ENCODE measurements around the gene GIT1. TPM values are rescaled to one million over a fixed set of nuclear protein-coding genes. Genes with fewer than 3 reads are reported as not detected.
A peak's percentile ranks its signal among the peaks of the same experiment; 100 is the strongest.

The GIT1 gene
- total and polyA plus RNA-seq, 2 of the 13 experiments (the other 11 are each of a cell fraction or from before 2014, with no cell fraction given) = 14.2 to 30.8 TPM

- TF ChIP-seq ZBTB40 (IDR thresholded peaks at IDR 0.05) (no peak), ZBTB40 (CRISPR knock-in tag; IDR thresholded peaks at IDR 0.05) (peak; percentile 24), ZNF841 (CRISPR knock-in tag; IDR thresholded peaks at IDR 0.05; ENCODE audit: borderline replicate concordance) (no peak), ZNF589 (CRISPR knock-in tag; conservative IDR thresholded peaks at IDR 0.05) (no peak; the same call in 1 of the 2 replicates), BHLHE40 (IDR thresholded peaks at IDR 0.05; ENCODE audit: low read length) (no peak), SNRNP70 (IDR thresholded peaks at IDR 0.05; ENCODE audit: low read depth, low read length) (no peak), FUBP1 (CRISPR knock-in tag; IDR thresholded peaks at IDR 0.05; ENCODE audit: borderline replicate concordance) (no peak), ZNF768 (CRISPR knock-in tag; IDR thresholded peaks at IDR 0.05) (no peak)
- TF ChIP-seq, protein P1, sequence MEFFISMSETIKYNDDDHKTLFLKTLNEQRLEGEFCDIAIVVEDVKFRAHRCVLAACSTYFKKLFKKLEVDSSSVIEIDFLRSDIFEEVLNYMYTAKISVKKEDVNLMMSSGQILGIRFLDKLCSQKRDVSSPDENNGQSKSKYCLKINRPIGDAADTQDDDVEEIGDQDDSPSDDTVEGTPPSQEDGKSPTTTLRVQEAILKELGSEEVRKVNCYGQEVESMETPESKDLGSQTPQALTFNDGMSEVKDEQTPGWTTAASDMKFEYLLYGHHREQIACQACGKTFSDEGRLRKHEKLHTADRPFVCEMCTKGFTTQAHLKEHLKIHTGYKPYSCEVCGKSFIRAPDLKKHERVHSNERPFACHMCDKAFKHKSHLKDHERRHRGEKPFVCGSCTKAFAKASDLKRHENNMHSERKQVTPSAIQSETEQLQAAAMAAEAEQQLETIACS (CRISPR knock-in tag; IDR thresholded peaks at IDR 0.05) = no peak; the same call in 1 of the 2 replicates
- TF ChIP-seq, protein P2, sequence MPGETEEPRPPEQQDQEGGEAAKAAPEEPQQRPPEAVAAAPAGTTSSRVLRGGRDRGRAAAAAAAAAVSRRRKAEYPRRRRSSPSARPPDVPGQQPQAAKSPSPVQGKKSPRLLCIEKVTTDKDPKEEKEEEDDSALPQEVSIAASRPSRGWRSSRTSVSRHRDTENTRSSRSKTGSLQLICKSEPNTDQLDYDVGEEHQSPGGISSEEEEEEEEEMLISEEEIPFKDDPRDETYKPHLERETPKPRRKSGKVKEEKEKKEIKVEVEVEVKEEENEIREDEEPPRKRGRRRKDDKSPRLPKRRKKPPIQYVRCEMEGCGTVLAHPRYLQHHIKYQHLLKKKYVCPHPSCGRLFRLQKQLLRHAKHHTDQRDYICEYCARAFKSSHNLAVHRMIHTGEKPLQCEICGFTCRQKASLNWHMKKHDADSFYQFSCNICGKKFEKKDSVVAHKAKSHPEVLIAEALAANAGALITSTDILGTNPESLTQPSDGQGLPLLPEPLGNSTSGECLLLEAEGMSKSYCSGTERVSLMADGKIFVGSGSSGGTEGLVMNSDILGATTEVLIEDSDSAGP (CRISPR knock-in tag; IDR thresholded peaks at IDR 0.05; ENCODE audit: borderline replicate concordance) = no peak
- TF ChIP-seq, protein P3, sequence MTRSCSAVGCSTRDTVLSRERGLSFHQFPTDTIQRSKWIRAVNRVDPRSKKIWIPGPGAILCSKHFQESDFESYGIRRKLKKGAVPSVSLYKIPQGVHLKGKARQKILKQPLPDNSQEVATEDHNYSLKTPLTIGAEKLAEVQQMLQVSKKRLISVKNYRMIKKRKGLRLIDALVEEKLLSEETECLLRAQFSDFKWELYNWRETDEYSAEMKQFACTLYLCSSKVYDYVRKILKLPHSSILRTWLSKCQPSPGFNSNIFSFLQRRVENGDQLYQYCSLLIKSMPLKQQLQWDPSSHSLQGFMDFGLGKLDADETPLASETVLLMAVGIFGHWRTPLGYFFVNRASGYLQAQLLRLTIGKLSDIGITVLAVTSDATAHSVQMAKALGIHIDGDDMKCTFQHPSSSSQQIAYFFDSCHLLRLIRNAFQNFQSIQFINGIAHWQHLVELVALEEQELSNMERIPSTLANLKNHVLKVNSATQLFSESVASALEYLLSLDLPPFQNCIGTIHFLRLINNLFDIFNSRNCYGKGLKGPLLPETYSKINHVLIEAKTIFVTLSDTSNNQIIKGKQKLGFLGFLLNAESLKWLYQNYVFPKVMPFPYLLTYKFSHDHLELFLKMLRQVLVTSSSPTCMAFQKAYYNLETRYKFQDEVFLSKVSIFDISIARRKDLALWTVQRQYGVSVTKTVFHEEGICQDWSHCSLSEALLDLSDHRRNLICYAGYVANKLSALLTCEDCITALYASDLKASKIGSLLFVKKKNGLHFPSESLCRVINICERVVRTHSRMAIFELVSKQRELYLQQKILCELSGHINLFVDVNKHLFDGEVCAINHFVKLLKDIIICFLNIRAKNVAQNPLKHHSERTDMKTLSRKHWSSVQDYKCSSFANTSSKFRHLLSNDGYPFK (CRISPR knock-in tag; IDR thresholded peaks at IDR 0.05; ENCODE audit: borderline replicate concordance) = no peak
Observed at GRCh38 chr17:29590411-29591145, 1.1 kb upstream of the GIT1 start (continued).
